ENCODE results near the gene ARL16. TPM values are rescaled to one million over a fixed set of nuclear protein-coding genes. Genes with fewer than 3 reads are reported as not detected.

The ARL16 gene
- total RNA-seq, 1 donor from 2014 or later, result 24.1 TPM

GRCh38 chr17:81717049-81717765, 33.6 kb upstream of the ARL16 start:
- intact Hi-C loops (cut with DNase I), result no loop called here
- H3K27me3 ChIP-seq, result no peaks in the 10 kb centered on the region
- no peak overlapping the region for H3K4me3 ChIP-seq
- DNase-seq (ENCODE audit: extremely low spot score in 2 of 2), result no peak
- TF ChIP-seq POLR2AphosphoS5 (IDR thresholded peaks at IDR 0.05; ENCODE audit: insufficient read depth in 1 of 2, low read depth in 1 of 2) (no peak), POLR2A (IDR thresholded peaks at IDR 0.05) (no peak), CTCF (IDR thresholded peaks at IDR 0.05) (no peak)
- H3K9me3 ChIP-seq, result no peaks in the 10 kb centered on the region
- H3K36me3 ChIP-seq, result no peaks in the 10 kb centered on the region
- H3K27ac ChIP-seq, result no peak overlapping the region
- peaks cover 19% of the 10 kb centered on the region for H3K4me1 ChIP-seq

GRCh38 chr17:81716674-81716996, 33.0 kb upstream of the ARL16 start:
- H3K36me3 ChIP-seq, result no peaks in the 10 kb centered on the region
- no peaks in the 10 kb centered on the region for H3K9me3 ChIP-seq
- no peak for DNase-seq (ENCODE audit: extremely low spot score in 2 of 2)
- H3K4me1 ChIP-seq, result peaks cover 20% of the 10 kb centered on the region
- H3K27ac ChIP-seq, result no peak overlapping the region
- no peak overlapping the region for H3K4me3 ChIP-seq
- intact Hi-C loops (cut with DNase I), result no loop called here
- H3K27me3 ChIP-seq, result no peaks in the 10 kb centered on the region
- TF ChIP-seq CTCF (IDR thresholded peaks at IDR 0.05), result no peak
- no peak for TF ChIP-seq POLR2A (IDR thresholded peaks at IDR 0.05)
- TF ChIP-seq POLR2AphosphoS5 (IDR thresholded peaks at IDR 0.05; ENCODE audit: insufficient read depth in 1 of 2, low read depth in 1 of 2), result no peak

GRCh38 chr17:81715872-81716673, 32.5 kb upstream of the ARL16 start:
- H3K4me1 ChIP-seq, result peaks cover 26% of the 10 kb centered on the region
- no peaks in the 10 kb centered on the region for H3K36me3 ChIP-seq
- no peak for TF ChIP-seq CTCF (IDR thresholded peaks at IDR 0.05)
- no peak for TF ChIP-seq POLR2AphosphoS5 (IDR thresholded peaks at IDR 0.05; ENCODE audit: insufficient read depth in 1 of 2, low read depth in 1 of 2)
- no peak for TF ChIP-seq POLR2A (IDR thresholded peaks at IDR 0.05)
- no peaks in the 10 kb centered on the region for H3K27me3 ChIP-seq
- H3K9me3 ChIP-seq, result no peaks in the 10 kb centered on the region
- no peak for DNase-seq (ENCODE audit: extremely low spot score in 2 of 2)
- intact Hi-C loops (cut with DNase I), result no loop called here
- H3K27ac ChIP-seq, result no peak overlapping the region
- no peak overlapping the region for H3K4me3 ChIP-seq

GRCh38 chr17:81715107-81715871, 31.7 kb upstream of the ARL16 start:
- no peaks in the 10 kb centered on the region for H3K36me3 ChIP-seq
- no peak for DNase-seq (ENCODE audit: extremely low spot score in 2 of 2)
- H3K9me3 ChIP-seq, result no peaks in the 10 kb centered on the region
- intact Hi-C loops (cut with DNase I), result no loop called here
- no peaks in the 10 kb centered on the region for H3K27me3 ChIP-seq
- H3K4me1 ChIP-seq, result peaks cover 34% of the 10 kb centered on the region
- no peak overlapping the region for H3K27ac ChIP-seq
- no peak overlapping the region for H3K4me3 ChIP-seq
- no peak for TF ChIP-seq POLR2AphosphoS5 (IDR thresholded peaks at IDR 0.05; ENCODE audit: insufficient read depth in 1 of 2, low read depth in 1 of 2)
- no peak for TF ChIP-seq CTCF (IDR thresholded peaks at IDR 0.05)
- TF ChIP-seq POLR2A (IDR thresholded peaks at IDR 0.05), result no peak
